Mesenchymal stem cell (in vitro differentiated cells and primary cell): ENCODE results near the gene PSMD13.

ENCODE experiments used
- DNase-seq: peaks from one replicate; pipeline ENCODE4 v3.0.0-alpha.2; 2013
- H2AFZ ChIP-seq: one replicate; pipeline ENCODE4 v1.6.1; 2013; ENCODE audit warnings: low read depth, mild to moderate bottlenecking, control low read depth, inconsistent platforms, low read length, moderate library complexity
- H2AK5ac ChIP-seq: 2 replicates; pipeline ENCODE4 v1.6.1; 2013; ENCODE audit warnings: low read length, moderate library complexity, mild to moderate bottlenecking, inconsistent platforms; ENCODE audit not compliant: severe bottlenecking
- H2BK120ac ChIP-seq: one replicate; pipeline ENCODE4 v1.6.1; 2013; ENCODE audit warnings: low read depth, mild to moderate bottlenecking, inconsistent platforms, low read length, moderate library complexity
- H2BK12ac ChIP-seq, 2 experiments: one replicate each; pipeline ENCODE4 v1.6.1; 2013; ENCODE audit warnings: inconsistent platforms in 2 of 2, low read length in 2 of 2, mild to moderate bottlenecking in 2 of 2, moderate library complexity in 2 of 2, control low read depth in 1 of 2
- H2BK15ac ChIP-seq: one replicate; pipeline ENCODE4 v1.6.1; 2013; ENCODE audit warnings: mild to moderate bottlenecking, low read depth, inconsistent platforms; ENCODE audit not compliant: poor library complexity, severe bottlenecking
- H2BK5ac ChIP-seq: 2 replicates; pipeline ENCODE4 v1.6.1; 2013; ENCODE audit warnings: low read depth, mild to moderate bottlenecking, low read length, control low read depth, inconsistent platforms; ENCODE audit not compliant: poor library complexity, severe bottlenecking
- H3K14ac ChIP-seq, 2 experiments: one replicate each; pipeline ENCODE4 v1.6.1; 2013; ENCODE audit warnings: inconsistent platforms in 2 of 2, low read length in 2 of 2, control low read depth in 1 of 2, mild to moderate bottlenecking in 1 of 2, moderate library complexity in 1 of 2
- H3K18ac ChIP-seq, 2 experiments: one replicate each; pipeline ENCODE4 v1.6.1; 2013; ENCODE audit warnings: inconsistent platforms in 2 of 2, low read length in 2 of 2, control low read depth in 1 of 2, low read depth in 1 of 2, mild to moderate bottlenecking in 1 of 2
- H3K23ac ChIP-seq, 2 experiments: one replicate each; pipeline ENCODE4 v1.6.1; 2013; ENCODE audit warnings: inconsistent platforms in 2 of 2, low read length in 2 of 2, mild to moderate bottlenecking in 2 of 2, moderate library complexity in 2 of 2, control low read depth in 1 of 2
- H3K27ac ChIP-seq: 2 replicates; pipeline ENCODE4 v1.5.1; 2013; ENCODE audit warnings: mild to moderate bottlenecking, moderate library complexity, low read length, control low read depth, inconsistent platforms; ENCODE audit not compliant: poor library complexity, severe bottlenecking
- H3K27me3 ChIP-seq, 2 experiments: 2 replicates each; pipeline versions ENCODE4 v1.6.1 to v1.7.0; 2013; ENCODE audit warnings: low read length in 2 of 2, mild to moderate bottlenecking in 2 of 2, moderate library complexity in 2 of 2, control low read depth in 1 of 2, inconsistent platforms in 1 of 2; ENCODE audit not compliant: control insufficient read depth in 1 of 2, insufficient read depth in 1 of 2
- H3K36me3 ChIP-seq, 2 experiments: 2 replicates each; pipeline versions ENCODE4 v1.6.1 to v1.7.0; 2013; ENCODE audit warnings: low read length in 2 of 2, control low read depth in 1 of 2, inconsistent platforms in 1 of 2, low read depth in 1 of 2, mild to moderate bottlenecking in 1 of 2; ENCODE audit not compliant: insufficient read depth in 2 of 2, control insufficient read depth in 1 of 2
- H3K4ac ChIP-seq, 2 experiments: one replicate each; pipeline ENCODE4 v1.6.1; 2013; ENCODE audit warnings: inconsistent platforms in 2 of 2, low read length in 2 of 2, mild to moderate bottlenecking in 2 of 2, moderate library complexity in 2 of 2, control low read depth in 1 of 2, low read depth in 1 of 2
- H3K4me1 ChIP-seq: 2 replicates; pipeline ENCODE4 v1.6.1; 2013; ENCODE audit warnings: low read depth, low read length, control low read depth; ENCODE audit not compliant: control insufficient read depth, insufficient read depth
- H3K4me2 ChIP-seq: 2 replicates; pipeline ENCODE4 v1.6.1; 2013; ENCODE audit warnings: low read length, mild to moderate bottlenecking, inconsistent platforms; ENCODE audit not compliant: poor library complexity, severe bottlenecking
- H3K4me3 ChIP-seq, 2 experiments: 2 replicates each; pipeline versions ENCODE4 v1.5.1 to v1.7.0; 2013; ENCODE audit warnings: low read length in 2 of 2, mild to moderate bottlenecking in 2 of 2, control low read depth in 1 of 2, low read depth in 1 of 2; ENCODE audit not compliant: insufficient read depth in 1 of 2
- H3K79me1 ChIP-seq: replicated peaks from 2 replicates; pipeline ENCODE4 v1.6.1; 2013; ENCODE audit warnings: mild to moderate bottlenecking, control low read depth, low read length, inconsistent platforms; ENCODE audit not compliant: poor library complexity, severe bottlenecking
- H3K9ac ChIP-seq: 2 replicates; pipeline ENCODE4 v1.7.0; 2013; ENCODE audit warnings: mild to moderate bottlenecking, low read length, moderate library complexity
- H3K9me3 ChIP-seq: 2 replicates; pipeline ENCODE4 v1.7.0; 2013; ENCODE audit warnings: mild to moderate bottlenecking, low read length; ENCODE audit not compliant: control insufficient read depth
- H4K8ac ChIP-seq: one replicate; pipeline ENCODE4 v1.6.1; 2013; ENCODE audit warnings: inconsistent platforms, mild to moderate bottlenecking, low read length, moderate library complexity
- H4K91ac ChIP-seq: one replicate; pipeline ENCODE4 v1.6.1; 2013; ENCODE audit warnings: mild to moderate bottlenecking, low read length, inconsistent platforms
- WGBS: methylation state at CpG from one replicate; pipeline ENCODE4 v1.1.7; 2013; ENCODE audit warnings: mixed read lengths; 5-methylcytosine and 5-hydroxymethylcytosine counted together

PSMD13 gene

DNA sequence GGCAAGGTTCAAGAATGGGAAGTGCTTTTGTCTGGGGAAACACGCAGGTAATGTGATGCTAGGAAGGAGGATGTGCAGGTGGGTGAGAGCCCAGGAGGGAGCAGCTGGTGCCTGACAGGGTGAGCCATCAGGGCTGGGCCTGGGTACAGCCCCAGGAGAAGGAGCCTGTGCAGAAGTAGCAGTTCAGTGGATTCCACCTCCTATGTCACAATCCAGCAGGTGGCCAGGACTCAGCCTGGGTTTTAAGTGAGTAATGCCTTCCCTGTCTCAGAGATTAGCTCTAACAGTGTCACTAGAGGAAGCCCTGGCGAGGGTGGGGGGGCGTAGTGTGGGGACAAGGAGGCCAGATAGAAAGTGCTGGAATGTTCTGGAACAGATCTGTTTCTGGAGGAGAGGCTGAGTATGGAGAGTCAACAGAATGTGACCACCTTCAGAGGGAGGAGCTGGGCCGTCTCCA is 21.2 kb upstream of the PSMD13 start:
- Histone ChIP-seq H3K27ac (no peak overlapping the region), H3K36me3 (peaks cover 66 to 75% of the 10 kb centered on the region in 2 experiments), H3K79me1 (peaks cover 14% of the 10 kb centered on the region), H4K91ac (no peak overlapping the region), H2AK5ac (no peak overlapping the region), H2BK12ac (no peak overlapping the region), H3K4ac (no peak overlapping the region), H3K23ac (no peak overlapping the region), H2AFZ (no peak overlapping the region), H3K14ac (no peak overlapping the region), H4K8ac (no peak overlapping the region), H2BK15ac (no peak overlapping the region), H3K9ac (no peak overlapping the region), H3K9me3 (no peaks in the 10 kb centered on the region), H2BK5ac (no peak overlapping the region), H3K4me2 (no peak overlapping the region), H2BK120ac (no peak overlapping the region), H3K4me1 (peaks cover 25% of the 10 kb centered on the region), H3K27me3 (no peaks in the 10 kb centered on the region), H3K18ac (no peak overlapping the region), H3K4me3 (no peak overlapping the region)
- peak; percentile 43 for DNase-seq
- WGBS = 93% methylated on average over 4 of the region's 4 CpGs

DNA sequence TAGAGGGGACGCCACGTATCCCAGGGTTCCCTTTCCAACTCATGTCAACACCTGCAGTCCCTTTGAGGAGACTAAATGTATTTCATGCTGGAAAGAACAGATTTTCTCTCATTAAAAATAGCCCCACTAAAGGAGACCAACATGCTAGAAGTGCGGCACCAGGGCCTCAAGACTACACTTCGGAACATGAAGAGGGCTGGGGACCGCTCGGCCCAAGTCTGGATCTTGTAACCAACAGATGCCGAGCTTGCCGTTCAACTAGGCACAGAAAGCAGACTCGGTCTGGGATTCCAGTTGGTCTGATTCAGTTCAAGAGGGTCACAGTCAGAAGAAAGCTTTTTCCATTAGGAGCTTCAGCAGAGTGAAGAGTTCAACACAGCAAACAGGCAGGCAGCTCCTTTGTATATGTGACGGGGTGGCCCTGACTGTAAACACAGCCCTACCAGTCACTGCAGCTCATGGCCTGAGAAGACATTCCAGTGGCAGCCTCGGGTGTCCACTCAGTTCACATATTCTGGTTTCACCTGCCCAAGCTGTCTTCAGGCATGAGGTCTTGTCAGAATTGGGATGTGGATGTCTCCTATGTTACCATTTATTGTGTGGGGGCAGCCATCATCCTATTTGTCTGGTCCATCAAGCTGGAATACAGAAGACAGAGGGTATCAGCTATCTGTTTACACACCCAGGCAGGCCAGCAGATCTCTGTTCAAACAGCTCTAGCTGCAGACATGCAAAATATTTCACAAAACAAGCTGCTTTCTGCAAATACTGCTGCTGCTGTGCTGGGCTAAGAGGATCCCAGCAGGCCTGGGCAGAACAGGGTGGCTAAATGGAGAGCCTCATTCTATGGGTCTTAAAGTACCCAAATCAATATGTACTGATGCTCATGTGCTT is 20.4 kb upstream of the PSMD13 start:
- DNase-seq = peak; percentile 62
- Histone ChIP-seq H2BK12ac (no peak overlapping the region), H3K79me1 (peaks cover 14% of the 10 kb centered on the region), H3K4me2 (no peak overlapping the region), H2BK5ac (no peak overlapping the region), H3K4me3 (no peak overlapping the region), H3K18ac (peak overlapping the region in 1 of 2 experiments; percentile 11), H3K14ac (no peak overlapping the region), H3K9ac (no peak overlapping the region), H3K27ac (no peak overlapping the region), H2BK120ac (no peak overlapping the region), H3K4me1 (peaks cover 18% of the 10 kb centered on the region), H2AFZ (no peak overlapping the region), H2BK15ac (no peak overlapping the region), H3K4ac (no peak overlapping the region), H3K36me3 (peaks cover 59 to 70% of the 10 kb centered on the region in 2 experiments), H3K23ac (no peak overlapping the region), H2AK5ac (no peak overlapping the region), H4K8ac (peak overlapping the region; percentile 19), H3K27me3 (no peaks in the 10 kb centered on the region), H3K9me3 (no peaks in the 10 kb centered on the region), H4K91ac (no peak overlapping the region)
- WGBS = 91% methylated on average over 11 of the region's 11 CpGs

DNA sequence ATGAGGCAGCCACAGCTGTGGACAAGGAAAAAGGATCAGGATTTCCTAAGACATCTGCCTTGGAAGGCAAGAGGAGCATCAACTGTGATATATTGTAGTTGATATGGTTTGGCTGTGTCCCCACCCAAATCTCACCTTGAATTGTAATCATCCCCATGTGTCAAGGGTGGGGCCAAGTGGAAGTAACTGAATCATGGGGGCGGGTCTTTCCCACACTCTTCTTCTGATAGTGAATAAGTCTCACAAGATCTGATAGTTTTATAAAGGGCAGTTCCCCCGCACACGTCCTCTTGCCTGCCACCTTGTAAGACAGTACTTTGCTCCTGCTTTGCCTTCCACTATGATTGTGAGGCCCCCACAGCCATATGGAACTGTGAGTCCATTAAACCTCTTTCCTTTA is 19.1 kb upstream of the PSMD13 start:
- no peaks in the 10 kb centered on the region for H3K27me3 ChIP-seq
- H3K36me3 ChIP-seq = peaks cover 54 to 70% of the 10 kb centered on the region in 2 experiments
- DNase-seq = no peak
- no peak overlapping the region for H2AFZ ChIP-seq
- H4K91ac ChIP-seq = no peak overlapping the region
- no peak overlapping the region for H3K18ac ChIP-seq
- H3K4me1 ChIP-seq = peaks cover 9% of the 10 kb centered on the region
- no peak overlapping the region for H3K4me2 ChIP-seq
- H3K9me3 ChIP-seq = no peaks in the 10 kb centered on the region
- H4K8ac ChIP-seq = no peak overlapping the region
- no peak overlapping the region for H3K23ac ChIP-seq
- H3K9ac ChIP-seq = no peak overlapping the region
- H3K4me3 ChIP-seq = no peak overlapping the region
- no peak overlapping the region for H2BK15ac ChIP-seq
- H3K79me1 ChIP-seq = peaks cover 15% of the 10 kb centered on the region
- H3K4ac ChIP-seq = no peak overlapping the region
- 99% methylated on average over 3 of the region's 3 CpGs for WGBS
- no peak overlapping the region for H2AK5ac ChIP-seq
- H2BK120ac ChIP-seq = no peak overlapping the region
- H3K14ac ChIP-seq = no peak overlapping the region
- H2BK12ac ChIP-seq = no peak overlapping the region
- no peak overlapping the region for H3K27ac ChIP-seq
- H2BK5ac ChIP-seq = no peak overlapping the region

DNA sequence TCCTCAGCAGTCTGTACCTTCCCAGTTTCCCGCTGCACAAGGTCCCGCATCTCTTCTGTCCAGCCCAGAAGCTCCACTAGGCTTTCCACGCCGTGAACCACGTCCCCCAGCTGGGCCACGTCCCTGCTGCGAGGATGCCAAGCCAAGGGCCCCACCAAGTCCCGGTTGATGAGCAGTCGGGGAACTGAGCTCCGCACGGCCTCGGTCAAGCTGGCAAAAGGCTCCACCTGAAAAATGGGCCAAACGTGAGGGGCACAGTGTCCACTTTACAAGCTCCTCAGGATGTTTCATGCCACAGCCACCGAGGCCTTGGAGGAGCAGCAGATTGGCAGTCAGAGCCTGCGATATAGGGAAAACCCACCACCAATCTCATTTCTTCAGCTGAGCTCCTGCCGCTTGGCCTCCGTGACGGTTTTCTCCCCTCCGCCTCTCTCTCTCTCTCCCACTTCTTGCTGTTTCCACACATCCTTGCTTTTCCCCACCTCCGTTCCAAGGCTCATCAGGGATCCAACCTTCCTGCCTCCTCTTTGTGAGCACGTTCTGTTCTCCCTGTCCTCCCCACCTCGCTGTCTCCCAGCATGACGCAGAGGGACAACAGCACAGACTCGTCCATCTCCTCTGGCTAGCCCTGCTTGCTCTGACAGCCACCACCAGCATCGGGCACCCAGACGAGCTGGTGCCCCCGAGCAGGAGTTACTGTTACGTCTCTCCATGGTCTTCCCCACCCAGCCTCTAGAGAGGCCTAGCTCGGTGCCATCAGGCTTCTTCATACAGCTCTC is 17.8 kb upstream of the PSMD13 start:
- no peak overlapping the region for H2BK12ac ChIP-seq
- WGBS = 93% methylated on average over 28 of the region's 29 CpGs
- no peak overlapping the region for H3K4me2 ChIP-seq
- no peak overlapping the region for H4K91ac ChIP-seq
- H2AK5ac ChIP-seq = no peak overlapping the region
- H3K79me1 ChIP-seq = peaks cover 15% of the 10 kb centered on the region
- H3K36me3 ChIP-seq = peaks cover 52 to 61% of the 10 kb centered on the region in 2 experiments
- no peak for DNase-seq
- no peak overlapping the region for H3K14ac ChIP-seq
- H2AFZ ChIP-seq = no peak overlapping the region
- H3K23ac ChIP-seq = no peak overlapping the region
- H3K4me1 ChIP-seq = peaks cover 3% of the 10 kb centered on the region
- H2BK15ac ChIP-seq = no peak overlapping the region
- no peak overlapping the region for H4K8ac ChIP-seq
- no peak overlapping the region for H3K4ac ChIP-seq
- no peaks in the 10 kb centered on the region for H3K27me3 ChIP-seq
- H3K9ac ChIP-seq = no peak overlapping the region
- H3K9me3 ChIP-seq = no peaks in the 10 kb centered on the region
- H3K27ac ChIP-seq = no peak overlapping the region
- no peak overlapping the region for H2BK5ac ChIP-seq
- no peak overlapping the region for H3K18ac ChIP-seq
- H2BK120ac ChIP-seq = no peak overlapping the region
- H3K4me3 ChIP-seq = no peak overlapping the region
